GM21360 (cell line): Measurements from ENCODE around the gene TOMM34.

Experiments
- ATAC-seq: cut with Tn5 transposase; IDR thresholded peaks from one replicate; pipeline ENCODE4 v1.9.1; 2021; ENCODE audit warnings: mild to moderate bottlenecking, moderate library complexity; ENCODE audit not compliant: unreplicated experiment

The TOMM34 gene

GRCh38 chr20:44960103-44960852 is at the start of gene TOMM34:
Gene TOMM34 (minus strand): TSS chr20:44960397. CDS start chr20:44960333, 64 bp downstream.
- ATAC-seq, result peak; percentile 78

- no peak for ATAC-seq
These were observed 48.4 kb upstream of the TOMM34 start for GRCh38 chr20:45008521-45009049.

GRCh38 chr20:44997668-44998067 is 37.5 kb upstream of the TOMM34 start:
- no peak for ATAC-seq

GRCh38 chr20:44997171-44997570 is 37.0 kb upstream of the TOMM34 start:
- ATAC-seq, result no peak

- ATAC-seq, result no peak
These were observed 33.1 kb upstream of the TOMM34 start for GRCh38 chr20:44993343-44993742.

GRCh38 chr20:44990957-44991356 is 30.8 kb upstream of the TOMM34 start:
- ATAC-seq, result no peak

- ATAC-seq, result no peak
These were observed 30.2 kb upstream of the TOMM34 start for GRCh38 chr20:44990425-44990824.

GRCh38 chr20:44988631-44989171 is 28.5 kb upstream of the TOMM34 start:
- no peak for ATAC-seq

GRCh38 chr20:44983093-44983674 is 23.0 kb upstream of the TOMM34 start:
- no peak for ATAC-seq

- no peak for ATAC-seq
These were observed 21.7 kb upstream of the TOMM34 start for GRCh38 chr20:44981736-44982406.

- peak; percentile 65 for ATAC-seq
These were observed 19.0 kb upstream of the TOMM34 start for GRCh38 chr20:44979090-44979621.

- ATAC-seq, result no peak
These were observed 16.5 kb upstream of the TOMM34 start for GRCh38 chr20:44976698-44977097.

- no peak for ATAC-seq
These were observed 12.9 kb upstream of the TOMM34 start for GRCh38 chr20:44973053-44973452.

GRCh38 chr20:44970243-44970757 is 10.1 kb upstream of the TOMM34 start:
- ATAC-seq, result no peak

GRCh38 chr20:44969300-44969894 is 9.2 kb upstream of the TOMM34 start:
- ATAC-seq, result no peak

GRCh38 chr20:44967207-44967807 is 7.1 kb upstream of the TOMM34 start:
- ATAC-seq, result no peak

- ATAC-seq, result peak; percentile 63
These were observed 6.1 kb upstream of the TOMM34 start, which contains the start of gene STK4 for GRCh38 chr20:44966030-44966961. Gene STK4 (plus strand): TSS chr20:44966512. CDS start chr20:44966569, 57 bp downstream.

GRCh38 chr20:44965651-44966029 is 5.4 kb upstream of the TOMM34 start:
- ATAC-seq, result no peak
